H1 (cell line): ENCODE data around the gene CIROP. TPM values are rescaled to one million over a fixed set of nuclear protein-coding genes. Genes with fewer than 3 reads are reported as not detected.

ENCODE experiments used
- CHD7 ChIP-seq: fragments of 300-600 bp; sonication (generic); IDR thresholded peaks from 2 replicates; pipeline ENCODE4 v1.7.1; 2012; ENCODE audit warnings: low read length, moderate library complexity, mild to moderate bottlenecking, inconsistent platforms; ENCODE audit not compliant: insufficient replicate concordance
- EGR1 ChIP-seq: IDR thresholded peaks from 2 replicates; pipeline ENCODE4 v1.6.1; 2011; ENCODE audit warnings: low read depth, low read length, borderline replicate concordance
- polyA plus RNA-seq, 7 experiments: library from polyadenylated mRNA; depleted of rRNA in 3 of 7; stranded (reverse) in 5 of 7; unstranded in 2 of 7; fragments of >200 nt in 5 of 7; fragments of 200-250 nt in 2 of 7; gene quantifications; 1 replicate in 5 of 7; 2 replicates in 1 of 7; 4 replicates in 1 of 7; pipeline versions ENCODE4 v1.2.1 to v1.2.3, GENCODE V29; 2011 to 2013; ENCODE audit warnings: missing spikeins in 2 of 7, mixed read lengths in 2 of 7
- total RNA-seq: library from RNA; stranded (reverse); fragmentation: NEBNext Ultra II Directional; extraction: Animal tissue kit (Norgen Biotek cat#: 25700); gene quantifications from 2 replicates; pipeline ENCODE4 v1.2.1, GENCODE V29; 2021

The CIROP gene
- total and polyA plus RNA-seq, 2 of the 8 experiments (the other 6 are each of a cell fraction or from before 2014, with no cell fraction given) = 0.06 TPM; not detected in 1

GRCh38 chr14:23115918-23116317, 11.1 kb upstream of the CIROP start (continued):
- TF ChIP-seq CHD7 (no peak), EGR1 (no peak)
